Measurements from ENCODE around the gene RPS2.
"Not testable (repeated sequence)": the region's sequence is repeated elsewhere in the genome, so short reads cannot be mapped to it uniquely, and the experiment has no call there.

RPS2 gene

DNA sequence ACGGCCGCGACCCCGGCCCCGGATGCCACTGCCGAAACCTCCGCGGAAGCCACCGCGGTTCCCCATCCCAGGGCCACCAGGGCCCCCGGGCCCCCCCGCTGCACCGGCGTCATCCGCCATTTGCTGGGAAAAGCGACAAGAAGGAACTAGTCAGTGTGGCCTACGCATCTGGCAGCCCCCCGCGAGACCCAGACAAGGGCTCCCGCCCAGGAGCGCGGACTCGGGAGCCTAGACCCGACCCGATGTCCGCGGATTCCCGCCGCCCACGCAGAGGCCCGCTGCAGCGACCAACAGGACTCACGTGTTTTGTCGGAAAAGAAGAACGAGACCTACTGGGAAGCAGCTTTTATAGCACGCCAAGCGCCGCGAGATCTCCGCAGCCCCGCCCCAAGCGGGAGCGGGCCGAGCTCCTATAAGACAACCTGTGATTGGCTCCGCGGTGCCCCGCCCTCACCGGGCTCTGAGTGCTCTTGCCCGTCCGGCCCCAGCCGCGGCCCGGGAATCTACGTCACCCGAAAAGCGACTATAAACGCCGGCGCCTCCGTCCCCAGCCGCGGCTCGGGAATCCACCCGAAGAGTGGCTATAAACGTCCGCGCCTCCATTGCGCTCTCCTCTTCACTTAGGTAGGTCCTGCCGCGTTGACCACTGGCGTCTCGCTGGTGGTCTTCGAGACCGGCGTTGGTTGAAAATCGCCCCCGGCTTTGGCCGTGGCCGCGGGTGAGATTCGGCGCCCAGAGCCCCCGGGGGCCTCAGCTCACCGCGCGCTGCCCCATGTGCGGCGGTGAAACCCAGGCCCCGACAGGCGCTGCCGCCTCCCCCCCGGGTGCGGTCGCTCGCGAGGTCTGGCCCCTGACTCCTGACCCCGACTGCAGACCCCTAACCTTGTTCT is at the start of gene RPS2:
Gene RPS2, minus strand, starts transcription at position 321 of the 890 bp plus-strand sequence. Its CDS starts 201 bp downstream, at position 120.
- peak; percentile 99 for DNase-seq

DNA sequence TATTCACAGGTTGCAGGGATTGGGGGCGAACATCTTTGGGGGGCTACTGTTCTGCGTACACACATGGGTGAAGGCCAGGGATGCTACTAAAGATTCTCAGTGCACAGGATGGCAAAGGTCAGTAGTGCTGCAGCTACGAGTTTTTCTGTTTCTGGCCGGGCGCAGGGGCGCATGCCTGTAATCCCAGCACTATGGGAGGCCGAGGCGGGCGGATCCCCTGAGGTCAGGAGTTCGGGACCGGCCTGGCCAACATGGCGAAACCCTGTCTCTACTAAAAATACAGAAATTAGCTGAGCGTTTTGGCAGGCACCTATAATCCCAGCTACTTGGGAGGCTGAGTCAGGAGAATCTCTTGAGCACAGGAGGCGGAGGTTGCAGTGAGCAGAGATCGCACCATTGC is 48.9 kb upstream of the RPS2 start:
- no peak for DNase-seq

DNA sequence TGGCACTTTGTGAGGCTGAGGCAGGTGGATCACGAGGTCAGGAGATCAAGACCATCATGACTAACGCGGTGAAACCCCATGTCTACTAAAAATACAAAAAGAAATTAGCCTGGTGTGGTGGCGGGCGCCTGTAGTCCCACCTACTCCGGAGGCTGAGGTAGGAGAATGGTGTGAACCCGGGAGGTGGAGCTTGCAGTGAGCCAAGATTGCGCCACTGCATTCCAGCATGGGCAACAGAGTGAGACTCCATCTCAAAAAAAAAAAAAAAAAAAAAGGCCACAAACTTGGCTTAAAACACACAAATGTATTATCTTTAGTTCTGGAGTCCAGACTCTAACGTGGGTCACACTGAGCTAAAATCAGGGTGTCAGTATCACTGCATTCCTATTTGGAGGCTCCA is 47.1 kb upstream of the RPS2 start:
- not testable (repeated sequence) for DNase-seq

DNA sequence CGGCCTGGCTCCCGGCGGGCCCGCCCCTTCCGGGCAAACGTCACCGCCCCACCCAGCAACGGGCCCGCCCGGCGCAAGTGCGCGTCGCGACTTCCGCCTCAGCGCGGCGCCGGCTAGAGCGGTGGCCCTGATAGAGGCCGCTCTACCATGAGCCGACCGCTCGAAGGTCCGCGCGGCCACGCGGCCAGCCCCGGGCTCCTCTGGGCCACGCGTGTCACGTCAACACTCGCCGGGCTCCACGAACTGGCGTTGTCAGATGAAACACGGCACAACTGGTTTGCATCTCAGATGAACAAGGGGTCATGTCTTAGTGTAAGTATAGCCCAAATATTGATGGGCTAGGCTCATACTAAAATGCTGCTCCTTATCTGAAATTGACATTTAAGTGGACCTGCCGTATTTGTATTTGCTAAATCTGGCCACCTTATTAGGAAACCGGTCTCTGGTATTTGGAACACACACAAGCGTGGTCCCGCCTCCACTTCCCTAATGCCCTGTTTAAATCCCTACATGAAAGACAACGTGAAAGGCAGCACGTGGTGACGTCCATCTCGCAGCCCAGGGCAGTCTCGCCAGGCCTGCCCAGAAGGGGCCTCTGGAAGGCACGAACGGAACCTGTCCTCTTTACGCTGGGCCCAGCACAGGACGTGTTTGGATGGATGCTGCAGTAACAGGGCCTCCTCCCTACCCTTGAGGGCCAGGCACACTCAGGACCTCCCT is 45.3 kb upstream of the RPS2 start, which contains the start of gene ZNF598:
Gene ZNF598, minus strand, starts transcription at position 31 of the 720 bp plus-strand sequence.
- DNase-seq: peak; percentile 90

DNA sequence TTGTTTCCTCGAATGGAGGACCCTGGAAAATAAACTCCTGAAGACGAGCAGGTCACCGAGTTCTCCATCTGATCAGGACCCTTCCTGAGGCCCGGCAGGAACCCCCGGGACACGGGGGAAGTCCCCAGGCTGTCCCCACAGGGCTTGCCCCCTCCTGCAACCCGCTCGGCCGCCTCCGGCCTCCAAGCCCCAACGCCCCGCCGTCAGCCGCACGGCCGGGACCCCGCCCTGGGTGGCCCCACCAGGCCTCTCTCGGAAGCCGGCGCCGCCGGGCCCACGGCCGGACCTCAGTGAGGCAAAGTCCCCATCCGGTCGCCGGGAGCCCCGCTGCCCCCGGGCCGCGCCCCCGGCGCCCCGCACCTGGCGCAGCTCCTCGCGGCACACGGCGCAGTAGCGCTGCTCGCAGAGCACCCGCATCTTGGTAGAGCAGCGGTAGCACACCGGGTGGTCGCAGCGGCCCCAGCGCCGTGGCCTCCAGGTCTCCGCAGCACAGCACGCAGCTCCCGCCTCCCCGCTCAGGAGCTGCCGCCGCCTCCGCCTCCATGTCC is 44.6 kb upstream of the RPS2 start:
- no peak for DNase-seq

DNA sequence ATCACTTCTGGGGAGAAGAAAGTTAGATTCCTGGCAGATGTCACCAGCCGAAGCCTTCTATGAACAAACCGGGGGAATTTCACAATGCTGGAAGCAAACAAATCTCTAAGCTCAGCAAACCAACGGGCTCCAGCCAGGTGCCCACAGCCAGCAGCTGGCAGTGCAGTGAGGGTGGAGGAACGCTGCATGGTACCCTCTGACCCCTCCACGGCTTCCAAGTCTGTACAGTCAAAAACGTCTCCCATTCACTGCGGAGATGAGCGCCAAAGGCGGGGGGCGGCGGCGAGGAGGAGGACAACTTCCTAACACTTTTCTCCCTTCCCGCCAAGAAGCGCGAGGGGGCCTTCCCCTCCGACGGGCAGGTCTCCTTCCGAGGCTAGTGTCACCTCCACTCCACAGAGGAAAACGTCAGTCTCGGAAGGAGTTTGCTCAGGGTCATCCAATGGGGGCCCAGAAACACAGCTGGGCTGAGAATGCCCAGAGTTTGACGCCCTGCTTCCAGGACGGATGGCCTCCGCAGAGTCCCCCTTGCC is 44.1 kb upstream of the RPS2 start:
- no peak for DNase-seq

DNA sequence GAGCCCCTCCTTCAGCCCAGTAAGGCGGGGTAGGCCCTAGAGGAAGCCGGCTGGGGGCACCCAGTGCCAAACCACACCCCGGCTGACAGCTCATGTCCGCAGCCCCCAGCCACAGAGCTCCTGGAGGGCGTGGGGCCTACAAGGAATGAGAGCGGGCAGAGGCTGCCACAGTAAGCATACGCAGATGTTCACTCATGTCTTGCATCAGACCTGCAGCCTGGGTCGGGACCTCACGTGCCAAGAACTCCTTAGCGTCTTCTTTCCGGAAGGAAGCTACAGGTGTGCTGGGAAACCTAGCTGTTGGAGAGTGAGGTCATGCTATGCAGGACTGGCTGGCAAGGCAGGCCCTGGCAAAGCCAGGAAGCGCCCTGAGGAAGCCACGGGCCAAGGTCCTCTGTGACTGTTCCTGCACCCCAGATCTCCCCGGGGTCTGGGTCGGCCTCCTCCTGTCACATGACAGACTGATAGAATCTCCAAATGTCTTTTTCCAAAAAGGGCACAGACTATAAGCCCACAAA is 43.4 kb upstream of the RPS2 start:
- DNase-seq: no peak

DNA sequence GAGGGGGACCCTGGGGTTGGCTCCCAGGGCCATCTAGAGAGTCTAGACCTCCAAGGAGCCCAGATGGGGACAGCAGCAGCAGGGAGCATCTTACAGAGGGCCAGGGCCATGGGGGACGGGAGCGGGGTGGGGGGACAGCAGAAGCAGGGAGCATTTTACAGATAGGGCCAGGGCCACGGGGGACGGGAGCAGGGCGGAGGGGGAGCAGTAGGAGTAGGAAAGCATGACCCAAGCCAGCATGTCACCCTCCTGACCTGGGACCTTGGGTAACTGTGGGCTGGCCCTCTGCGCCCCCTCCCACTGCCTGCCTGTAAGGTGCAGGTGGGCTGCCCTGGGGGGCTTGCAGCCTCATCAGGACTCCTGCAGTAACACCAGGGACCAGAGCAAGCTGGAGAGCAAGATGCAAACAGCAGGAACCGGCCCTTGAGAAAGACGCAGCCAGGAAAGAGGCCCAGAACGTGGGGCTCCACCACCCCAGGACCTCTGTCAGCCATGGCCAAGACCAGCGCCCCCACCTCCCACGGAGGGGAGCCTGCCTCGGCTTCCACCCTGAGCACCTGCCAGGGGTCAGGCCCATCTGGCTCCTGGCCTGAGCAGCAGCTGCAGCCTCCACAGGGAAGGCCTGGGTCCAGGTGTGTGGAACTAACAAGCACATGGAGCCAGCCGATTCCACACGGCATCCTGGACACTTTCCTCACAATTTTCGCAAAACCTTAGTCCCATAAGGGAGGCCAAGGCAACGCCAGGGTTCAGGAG is 42.6 kb upstream of the RPS2 start:
- no peak for DNase-seq

DNA sequence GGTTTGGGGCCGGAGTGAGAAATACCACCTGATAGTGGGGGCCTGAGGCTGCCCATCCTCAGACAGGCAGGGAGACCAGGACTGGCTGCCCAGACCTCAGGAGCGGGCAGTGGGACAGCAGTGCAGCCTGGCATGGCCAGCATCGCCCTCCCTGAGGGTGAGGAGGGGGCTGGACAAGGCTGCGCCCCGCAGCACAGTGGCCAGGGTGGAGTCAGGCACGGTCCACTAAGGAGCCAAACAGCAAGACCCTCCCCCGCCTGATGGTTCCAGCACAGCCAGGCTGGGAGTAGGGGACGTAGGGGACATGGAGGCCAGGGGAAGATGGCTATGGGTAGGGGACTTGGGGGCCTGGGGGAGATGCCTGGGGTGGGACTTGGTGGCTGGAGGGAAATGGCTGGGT is 41.7 kb upstream of the RPS2 start:
- no peak for DNase-seq

DNA sequence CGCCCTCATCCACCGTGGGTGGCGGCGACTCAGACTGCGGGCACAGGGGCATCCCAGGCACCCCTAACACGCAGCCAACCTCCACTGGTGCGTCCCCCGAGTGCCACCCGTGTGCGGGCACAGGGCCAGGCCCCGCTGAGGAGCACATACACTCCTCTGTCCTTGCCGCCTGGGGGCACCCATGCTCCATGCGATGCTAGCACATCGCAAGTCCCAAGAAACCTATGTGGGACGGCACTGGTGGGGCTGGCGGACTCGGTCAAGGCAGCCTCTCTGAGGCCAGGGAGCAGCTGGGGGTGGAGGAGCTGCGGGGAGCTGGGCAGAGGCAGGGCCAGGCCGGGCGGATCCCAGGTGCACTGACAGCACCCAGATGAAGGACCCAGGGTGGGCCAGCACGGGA is 41.0 kb upstream of the RPS2 start:
- no peak for DNase-seq

DNA sequence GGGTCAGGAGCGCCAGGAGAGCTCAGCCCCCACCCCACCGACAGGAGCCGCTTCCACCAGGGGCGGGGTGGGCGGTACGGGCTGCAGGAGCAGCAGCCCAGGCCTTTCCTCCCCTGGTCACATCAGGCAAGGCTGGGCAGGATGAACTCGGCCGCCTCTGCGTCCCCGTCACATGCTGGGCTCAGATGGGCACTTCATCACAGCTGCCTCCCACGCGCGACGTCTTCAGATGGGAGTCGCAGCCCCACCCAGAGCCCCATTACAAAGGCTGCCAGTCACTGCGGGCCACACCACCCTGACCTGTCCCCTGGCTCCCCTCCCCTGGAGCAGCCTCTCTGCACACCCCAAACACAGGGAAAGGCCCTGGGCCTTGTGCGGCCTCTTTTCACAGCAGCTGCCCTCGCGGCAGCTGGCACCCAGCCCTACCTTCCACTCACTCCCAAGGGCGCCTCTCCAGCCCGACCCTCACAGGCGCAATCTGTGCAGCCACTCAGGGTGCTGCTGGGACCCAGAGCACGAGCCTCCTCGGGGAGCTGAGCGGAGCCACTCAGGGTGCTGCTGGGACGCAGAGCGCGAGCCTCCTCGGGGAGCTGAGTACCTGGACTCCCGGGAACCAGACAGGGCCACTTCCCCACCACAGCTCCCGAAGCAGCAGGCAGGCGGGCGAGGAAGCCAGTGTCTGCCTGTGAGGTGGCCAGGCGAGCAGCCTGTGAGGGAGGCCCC is 40.3 kb upstream of the RPS2 start:
- no peak for DNase-seq

DNA sequence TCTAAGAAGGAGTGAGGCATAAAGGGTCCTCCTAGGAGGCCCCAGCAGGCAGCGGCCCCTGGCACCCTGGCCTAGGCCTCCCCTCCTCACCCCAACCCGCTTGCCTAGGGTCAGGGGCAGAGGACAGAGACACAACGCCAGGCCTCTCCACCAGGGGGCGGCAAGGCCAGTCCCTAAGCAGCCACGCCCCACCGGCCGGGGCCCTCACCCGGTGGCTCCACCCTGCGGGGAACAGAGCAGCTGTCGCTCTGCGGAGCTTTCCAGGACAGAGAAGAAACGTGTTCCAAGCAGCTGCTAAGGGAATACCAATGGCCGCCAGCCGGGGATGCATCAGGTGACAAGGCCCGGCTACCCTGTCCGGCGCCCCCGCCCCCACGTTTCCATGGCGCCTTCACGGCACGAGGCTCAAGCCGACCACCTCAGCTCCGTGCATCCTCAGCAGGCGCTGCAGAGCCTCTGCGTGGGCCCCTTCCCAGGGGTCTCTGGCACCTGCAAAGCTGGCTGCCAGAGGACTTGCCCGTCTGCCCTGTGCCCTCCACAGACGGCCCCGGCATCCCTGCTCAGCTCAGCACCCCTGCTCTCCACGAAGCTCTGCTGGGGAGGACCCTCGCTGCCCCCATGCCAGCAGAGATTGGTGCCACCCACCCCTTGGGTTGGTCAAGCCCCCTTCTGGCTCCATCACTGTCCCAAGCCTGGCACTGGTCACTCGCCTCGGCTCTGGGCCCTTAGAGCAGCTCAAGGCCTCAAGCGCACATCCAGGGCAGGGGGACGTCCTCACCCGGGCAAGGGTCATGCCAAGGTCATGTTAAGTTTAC is 39.4 kb upstream of the RPS2 start:
- DNase-seq: peak; percentile 95

DNA sequence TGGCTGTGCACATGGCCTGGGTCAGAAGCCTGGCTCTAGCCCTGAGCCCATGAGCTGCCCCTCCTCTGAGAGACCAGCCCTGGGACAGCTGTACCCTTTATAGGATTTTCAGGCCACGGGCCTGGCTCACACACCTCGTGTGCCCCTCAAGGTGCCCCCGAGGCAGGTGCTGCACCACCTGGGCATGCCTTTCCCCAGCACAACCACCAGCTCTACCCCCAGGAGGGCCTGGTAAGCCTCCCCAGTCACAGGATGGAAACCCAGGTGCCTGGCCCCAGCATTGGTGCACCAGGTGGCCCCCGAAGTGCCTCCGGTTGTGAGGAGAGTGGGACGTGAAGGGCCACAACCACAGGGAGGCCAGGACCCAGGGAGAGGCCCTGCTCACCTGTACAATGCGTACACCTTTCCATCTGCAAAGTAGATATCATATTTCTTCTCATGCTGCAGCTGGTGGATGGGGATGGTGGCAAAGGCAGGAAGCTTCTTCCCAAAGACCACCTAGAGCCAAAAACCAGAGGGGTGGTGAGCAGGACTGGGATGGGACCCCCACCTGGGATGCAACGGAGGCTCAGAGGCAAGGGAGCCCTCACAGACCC is 38.7 kb upstream of the RPS2 start:
- no peak for DNase-seq

DNA sequence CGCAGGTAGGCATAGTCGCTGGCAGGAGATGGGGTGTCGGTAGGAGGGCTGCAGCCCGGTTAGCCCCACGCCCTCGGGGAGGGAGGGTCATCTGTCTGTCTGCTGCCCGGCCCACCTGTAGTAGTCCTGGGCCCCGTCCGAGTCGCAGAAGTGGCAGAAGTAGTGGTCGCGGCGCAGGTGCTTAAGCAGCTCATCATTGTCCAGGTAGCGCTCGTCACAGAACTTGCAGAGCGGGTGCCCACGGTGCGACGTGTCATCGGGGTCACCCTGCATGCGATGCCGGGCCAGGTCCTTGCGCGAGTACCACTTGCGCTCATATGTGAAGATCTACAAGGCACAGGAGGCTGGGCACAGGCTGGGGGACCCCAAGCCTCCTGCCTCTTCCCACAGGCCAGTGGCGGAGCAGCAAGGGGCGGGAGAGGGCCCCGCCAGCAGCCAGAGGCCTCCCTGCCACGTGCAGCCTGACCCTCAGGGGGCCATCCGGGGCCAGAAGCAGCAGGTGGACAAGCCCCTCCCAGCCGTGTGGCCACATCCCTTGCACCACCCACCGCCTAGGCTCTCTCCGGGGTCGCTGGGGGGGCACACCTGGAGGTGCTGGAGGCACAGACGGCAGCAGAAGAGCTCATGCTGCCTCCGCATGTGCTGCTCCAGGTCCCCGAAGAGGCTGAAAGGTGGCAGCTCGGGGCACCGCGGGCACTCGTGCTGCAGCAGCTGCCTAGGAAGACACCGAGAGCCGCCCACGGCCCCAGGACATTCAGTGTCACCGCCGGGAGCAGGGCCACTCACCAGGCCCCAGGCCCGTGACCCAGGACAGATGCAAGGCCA is 38.0 kb upstream of the RPS2 start:
- no peak for DNase-seq

DNA sequence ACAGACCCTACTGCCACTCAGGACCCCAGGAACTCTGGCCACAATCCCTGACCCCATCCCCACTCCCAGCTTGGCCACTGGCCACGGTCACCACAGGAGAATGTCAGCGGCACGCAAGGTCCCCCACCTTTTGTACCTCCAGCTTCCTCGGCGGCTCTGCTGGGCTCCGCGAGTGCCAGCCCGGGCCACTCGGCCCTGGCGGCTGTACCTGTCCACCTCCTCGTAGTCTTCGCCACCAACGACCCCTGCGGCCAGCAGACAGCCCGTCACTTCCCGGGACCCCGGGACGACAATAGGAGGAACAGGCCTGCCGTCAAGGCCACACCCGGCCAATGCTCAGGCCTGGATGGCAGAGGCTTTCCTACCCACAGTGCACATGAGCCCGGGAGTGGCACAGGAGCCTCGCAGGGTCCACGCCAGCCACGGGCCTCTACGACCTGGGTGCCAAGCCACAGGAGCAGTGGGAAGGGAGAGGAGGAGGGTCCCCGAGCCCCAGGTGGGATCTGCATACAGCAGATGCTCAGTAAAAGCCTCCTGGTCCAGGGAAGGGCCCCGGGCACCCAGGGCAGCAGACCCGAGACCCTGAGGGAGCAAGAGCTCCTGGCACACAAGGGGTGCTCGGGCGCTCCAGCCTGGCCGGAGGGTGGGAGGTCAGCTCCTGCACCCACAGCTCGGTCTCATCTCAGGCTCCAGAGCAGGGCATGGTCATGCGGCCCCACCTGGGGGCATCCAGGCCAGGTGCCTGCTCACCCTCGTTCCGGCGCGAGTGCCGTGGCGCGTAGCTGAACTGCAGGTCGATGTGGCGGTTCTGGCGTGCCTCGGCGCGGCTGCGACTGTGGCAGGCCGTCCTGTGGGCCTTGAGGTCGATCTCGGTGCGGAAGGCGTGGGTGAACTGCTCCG is 37.1 kb upstream of the RPS2 start:
- no peak for DNase-seq

DNA sequence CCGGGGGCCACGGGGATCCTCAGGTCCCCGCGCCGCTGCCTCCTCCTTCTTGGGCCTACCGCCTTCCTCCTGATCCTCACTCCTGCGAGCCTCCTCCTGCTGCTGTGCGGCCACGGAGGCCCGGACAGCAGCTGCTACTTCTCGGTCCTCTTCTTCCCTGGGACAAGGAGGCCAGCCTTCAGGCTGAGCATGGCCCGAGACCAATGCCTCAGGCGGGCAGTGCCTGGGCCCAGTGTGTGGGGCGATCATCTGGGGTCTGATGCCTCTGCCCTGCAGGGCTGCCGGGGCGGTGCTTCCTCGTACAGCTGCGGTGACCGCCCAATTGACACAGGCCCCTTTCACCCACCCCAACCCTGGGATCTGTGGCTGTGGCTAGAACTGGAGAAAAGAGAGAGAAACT is 36.4 kb upstream of the RPS2 start:
- DNase-seq: no peak

DNA sequence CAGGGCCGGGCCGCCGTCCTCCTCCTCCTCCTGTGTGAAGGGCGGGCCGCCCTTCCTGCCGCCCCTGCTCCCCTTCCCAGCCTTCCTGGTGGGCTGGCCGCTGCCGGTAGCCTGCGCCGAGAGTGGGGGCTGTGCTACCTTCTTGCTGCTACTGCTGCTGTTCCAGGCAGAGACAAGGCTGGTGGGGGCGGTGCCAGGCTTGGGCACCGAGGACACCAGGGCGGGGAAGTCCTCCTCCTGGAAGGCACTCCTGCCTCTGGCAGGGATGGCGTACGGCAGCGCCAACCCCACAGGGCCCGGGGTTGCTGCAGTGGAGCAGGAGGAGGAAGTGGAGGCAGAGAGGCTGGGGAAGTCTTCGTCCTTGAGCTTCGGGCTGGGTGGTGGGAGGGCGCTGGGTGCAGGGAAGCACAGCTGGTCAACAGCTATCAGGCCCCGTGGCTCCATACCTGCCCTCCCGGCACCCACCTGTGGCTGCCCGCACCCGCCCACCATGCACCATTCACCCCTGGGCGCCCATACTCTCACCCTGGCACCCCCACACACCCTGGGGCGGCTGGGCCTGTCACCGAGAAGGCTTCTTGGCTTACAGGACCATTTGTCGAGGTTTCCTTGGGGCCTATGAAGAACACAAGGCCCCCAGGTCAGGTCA is 35.4 kb upstream of the RPS2 start:
- DNase-seq: no peak
